Stimulated activated memory B cell treated with anti-CD40 and anti-IgM and Interleukin-4, amounts not matched to agents 10 μg/mL and 1 μg/mL and 100 μg/mL, for 72 hours (primary cell): ENCODE results near the gene AKNA.

Source experiments
- ATAC-seq: fragments of 150-1000 bp; cut with Tn5 transposase; 2 replicates; pipeline ENCODE4 v1.10.0; 2021
- H3K27ac Mint-ChIP-seq: one replicate; pipeline ENCODE4 v1.8.0; 2022; ENCODE audit warnings: mild to moderate bottlenecking, mixed read lengths
- H3K27me3 Mint-ChIP-seq: one replicate; pipeline ENCODE4 v1.8.0; 2022; ENCODE audit warnings: mixed read lengths
- H3K36me3 Mint-ChIP-seq: one replicate; pipeline ENCODE4 v1.8.0; 2022; ENCODE audit warnings: mixed read lengths
- H3K4me1 Mint-ChIP-seq: one replicate; pipeline ENCODE4 v1.8.0; 2022; ENCODE audit warnings: mixed read lengths
- H3K4me3 Mint-ChIP-seq: one replicate; pipeline ENCODE4 v1.8.0; 2022; ENCODE audit warnings: mild to moderate bottlenecking, moderate library complexity, mixed read lengths
- H3K9me3 Mint-ChIP-seq: one replicate; pipeline ENCODE4 v1.8.0; 2022; ENCODE audit warnings: mixed read lengths

Gene AKNA

DNA sequence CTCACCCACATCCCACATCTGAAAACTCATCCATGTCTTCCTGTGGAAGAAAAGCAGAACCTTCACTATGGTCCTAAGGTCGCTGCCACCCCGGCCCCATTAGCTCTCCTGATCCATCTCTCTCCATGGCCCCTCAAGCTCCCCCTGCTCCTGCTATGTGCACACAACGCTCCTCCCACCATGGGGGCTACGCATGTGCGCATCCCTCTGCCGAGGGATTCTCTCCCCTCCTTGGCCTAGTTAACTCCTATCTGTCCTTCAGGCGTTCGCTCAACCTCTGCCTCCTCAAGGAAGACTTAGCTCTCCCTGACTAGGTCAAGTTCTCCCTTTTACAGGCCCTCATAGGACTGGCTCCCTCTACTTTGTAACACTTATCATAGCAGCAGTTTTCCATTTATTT lies 9.8 kb downstream of the AKNA start:
- no peak for ATAC-seq
- Mint-ChIP-seq H3K4me3 (no peak overlapping the region), H3K36me3 (peaks cover 74% of the 10 kb centered on the region), H3K9me3 (no peaks in the 10 kb centered on the region), H3K27ac (peak overlapping the region; percentile 65), H3K4me1 (peaks cover 85% of the 10 kb centered on the region), H3K27me3 (no peaks in the 10 kb centered on the region)

DNA sequence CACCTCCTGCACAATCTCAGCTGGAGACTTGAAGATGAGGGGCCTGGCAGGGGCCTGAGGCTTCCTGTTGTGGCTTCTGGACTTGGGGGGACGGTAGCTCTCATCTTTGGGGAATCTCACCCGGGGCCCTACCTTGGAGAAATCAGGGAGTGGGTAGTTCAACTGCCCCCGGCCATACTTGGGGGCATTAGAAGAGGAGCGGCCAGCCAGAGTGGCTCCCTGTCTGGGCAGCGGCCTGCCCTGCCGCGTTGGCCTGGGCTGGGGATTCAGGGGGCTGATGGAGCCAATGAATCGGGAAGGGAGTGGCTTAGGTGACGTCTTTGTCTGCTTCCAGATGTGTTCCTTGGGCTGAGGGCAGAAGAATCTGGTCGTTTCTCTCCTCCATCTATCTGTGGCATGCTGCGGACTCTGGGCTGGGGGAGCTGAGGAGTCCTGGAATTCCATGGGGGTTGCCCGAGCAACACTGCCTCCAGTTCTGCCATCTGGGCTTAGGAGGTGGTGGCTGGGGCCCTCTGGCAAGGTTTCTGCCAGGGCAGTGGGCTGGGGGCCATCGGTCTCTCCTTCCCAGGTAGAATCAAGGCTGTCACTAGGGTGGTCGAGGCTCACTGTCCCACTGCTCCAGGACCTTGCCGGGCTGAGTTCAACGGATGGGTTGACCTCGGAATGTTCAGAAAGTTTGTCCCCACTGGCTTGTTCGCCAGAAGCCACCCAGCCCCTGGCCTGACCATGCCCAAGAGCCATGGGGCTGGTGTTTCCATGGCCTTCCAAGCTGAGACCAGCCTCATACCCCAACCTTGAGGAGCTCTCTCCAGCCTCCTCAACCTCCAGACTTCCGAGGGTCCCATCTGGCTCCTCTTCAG lies 11.0 kb downstream of the AKNA start:
- Mint-ChIP-seq H3K27me3 (no peaks in the 10 kb centered on the region), H3K27ac (peak overlapping the region; percentile 59), H3K4me3 (no peak overlapping the region), H3K9me3 (no peaks in the 10 kb centered on the region), H3K4me1 (peaks cover 85% of the 10 kb centered on the region), H3K36me3 (peaks cover 76% of the 10 kb centered on the region)
- no peak for ATAC-seq

DNA sequence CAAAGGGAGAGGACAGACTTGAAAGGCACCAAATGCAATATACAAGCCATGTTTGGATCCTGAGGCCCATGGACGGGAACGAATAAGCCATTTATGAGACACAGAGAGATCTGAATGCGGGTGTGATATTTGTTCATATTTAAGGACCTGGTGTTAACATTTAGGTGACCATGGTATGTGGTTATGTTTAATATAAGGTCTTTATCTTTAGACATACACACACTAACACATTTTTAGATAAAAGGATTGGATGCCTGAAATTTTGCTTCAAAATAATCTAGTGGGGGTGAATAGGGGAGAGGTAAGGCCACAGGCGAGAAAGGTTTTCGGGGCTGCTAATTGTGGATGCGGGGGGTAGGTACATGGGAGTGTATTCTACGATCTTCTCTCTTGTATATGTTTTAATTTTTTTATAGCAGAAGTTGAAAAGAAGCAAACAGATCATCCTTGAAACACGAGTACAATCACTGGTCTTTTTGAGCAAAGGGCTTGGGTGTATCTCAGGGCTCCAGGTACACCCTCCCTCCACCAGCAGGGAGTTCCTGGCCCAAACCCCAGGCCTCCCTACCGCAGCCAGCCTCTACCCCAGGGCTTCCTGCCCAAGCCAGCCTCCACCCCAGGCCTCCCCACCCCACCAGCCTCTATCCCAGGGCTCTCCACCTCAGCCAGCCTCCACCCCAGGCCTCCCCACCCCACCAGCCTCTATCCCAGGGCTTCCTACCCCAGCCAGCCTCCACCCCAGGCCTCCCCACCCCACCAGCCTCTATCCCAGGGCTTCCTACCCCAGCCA lies 12.2 kb downstream of the AKNA start:
- peaks cover 82% of the 10 kb centered on the region for H3K36me3 Mint-ChIP-seq
- H3K4me3 Mint-ChIP-seq = no peak overlapping the region
- H3K4me1 Mint-ChIP-seq = peaks cover 90% of the 10 kb centered on the region
- no peaks in the 10 kb centered on the region for H3K27me3 Mint-ChIP-seq
- no peaks in the 10 kb centered on the region for H3K9me3 Mint-ChIP-seq
- peak overlapping the region; percentile 59 for H3K27ac Mint-ChIP-seq
- ATAC-seq = no peak

DNA sequence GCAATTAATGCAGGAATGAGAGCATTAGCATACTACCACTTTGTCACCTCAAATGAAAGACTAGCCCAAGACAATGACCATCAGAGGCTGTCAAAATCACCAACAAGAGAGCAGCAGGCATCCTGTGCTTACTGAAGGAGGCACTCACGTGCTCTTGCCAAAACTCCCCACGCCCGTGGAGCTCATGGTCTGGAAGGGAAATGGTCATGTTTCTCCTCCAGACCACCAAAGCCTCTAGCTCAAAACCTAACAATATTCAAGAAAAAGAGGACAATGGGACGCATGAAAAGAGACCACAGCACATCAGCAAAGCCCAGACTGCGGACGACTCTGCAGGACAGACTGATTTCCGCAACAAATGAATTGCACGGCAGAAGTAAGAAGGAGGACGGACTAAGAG lies 12.8 kb downstream of the AKNA start:
- Mint-ChIP-seq H3K27ac (peak overlapping the region; percentile 59), H3K27me3 (no peaks in the 10 kb centered on the region), H3K4me3 (no peak overlapping the region), H3K36me3 (peaks cover 82% of the 10 kb centered on the region), H3K9me3 (no peaks in the 10 kb centered on the region), H3K4me1 (peaks cover 89% of the 10 kb centered on the region)
- no peak for ATAC-seq

DNA sequence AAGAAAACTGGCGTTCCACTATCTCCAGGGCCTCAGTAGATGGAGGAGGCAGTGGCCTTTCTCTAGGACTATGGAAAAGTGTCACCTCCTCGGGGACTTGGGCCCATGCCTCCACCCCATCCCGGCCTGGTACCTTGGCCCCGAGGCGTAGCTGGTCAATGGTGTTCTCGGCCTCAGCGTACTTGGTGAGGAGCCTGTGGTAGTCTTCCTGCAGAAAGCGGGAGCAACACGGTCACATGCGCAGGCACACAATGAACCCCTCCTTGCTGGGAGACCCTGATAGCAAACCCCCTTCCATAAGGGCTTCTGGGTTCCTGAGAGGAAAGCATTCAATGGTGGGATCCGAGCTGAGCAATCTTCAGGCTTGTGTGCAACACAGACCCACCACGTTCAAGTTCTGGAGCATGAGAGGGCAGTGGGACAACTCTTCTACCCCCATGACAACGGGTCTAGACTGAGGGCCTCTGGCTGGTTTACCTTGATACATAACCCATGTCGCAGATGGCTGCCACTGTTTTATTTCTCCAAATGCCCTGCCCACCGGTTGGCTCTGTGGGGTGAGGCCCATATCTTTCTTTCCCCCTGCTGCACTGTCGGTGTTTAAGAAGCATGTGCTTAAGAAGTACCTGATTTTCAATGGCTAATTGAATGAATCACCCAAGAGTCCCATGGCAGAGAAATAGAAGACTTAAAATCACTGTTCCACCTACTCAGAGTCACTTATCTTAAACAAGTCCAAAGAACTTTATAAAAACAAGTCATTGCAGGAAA lies 13.6 kb downstream of the AKNA start:
- ATAC-seq = no peak
- Mint-ChIP-seq H3K4me1 (peaks cover 91% of the 10 kb centered on the region), H3K27me3 (no peaks in the 10 kb centered on the region), H3K9me3 (peaks cover 5% of the 10 kb centered on the region), H3K4me3 (no peak overlapping the region), H3K27ac (peak overlapping the region; percentile 59), H3K36me3 (peaks cover 87% of the 10 kb centered on the region)

DNA sequence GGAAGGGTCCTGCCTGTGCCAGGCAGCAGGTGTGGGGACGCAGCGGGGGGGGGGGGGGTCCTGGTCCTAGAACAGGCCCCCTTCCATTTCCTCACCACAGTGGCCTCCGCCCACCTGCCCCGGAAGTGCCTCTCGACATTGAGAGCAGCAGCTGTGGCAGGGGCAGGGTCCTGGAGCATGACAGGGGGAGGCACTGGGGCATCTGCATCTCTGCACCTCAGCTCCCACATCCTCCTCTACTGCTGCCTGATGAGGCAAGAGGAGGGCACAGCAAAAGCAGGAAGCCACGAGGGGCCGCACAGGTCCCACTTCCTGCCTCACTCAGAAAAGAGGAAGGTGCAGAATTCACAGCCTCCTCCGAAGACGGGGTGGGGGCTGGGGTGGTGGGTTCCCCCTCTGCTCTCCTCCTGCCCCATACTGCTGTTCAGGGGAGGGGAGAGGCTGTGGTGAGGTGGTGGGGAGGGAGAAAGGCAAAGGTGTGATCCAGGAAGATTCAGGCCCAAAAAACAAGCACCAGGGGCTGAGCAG lies 14.8 kb downstream of the AKNA start:
- Mint-ChIP-seq H3K27me3 (no peaks in the 10 kb centered on the region), H3K27ac (peak overlapping the region; percentile 59), H3K9me3 (peaks cover 5% of the 10 kb centered on the region), H3K4me3 (peak overlapping the region; percentile 52), H3K36me3 (peaks cover 81% of the 10 kb centered on the region), H3K4me1 (peaks cover 91% of the 10 kb centered on the region)
- peak; percentile 99 for ATAC-seq

DNA sequence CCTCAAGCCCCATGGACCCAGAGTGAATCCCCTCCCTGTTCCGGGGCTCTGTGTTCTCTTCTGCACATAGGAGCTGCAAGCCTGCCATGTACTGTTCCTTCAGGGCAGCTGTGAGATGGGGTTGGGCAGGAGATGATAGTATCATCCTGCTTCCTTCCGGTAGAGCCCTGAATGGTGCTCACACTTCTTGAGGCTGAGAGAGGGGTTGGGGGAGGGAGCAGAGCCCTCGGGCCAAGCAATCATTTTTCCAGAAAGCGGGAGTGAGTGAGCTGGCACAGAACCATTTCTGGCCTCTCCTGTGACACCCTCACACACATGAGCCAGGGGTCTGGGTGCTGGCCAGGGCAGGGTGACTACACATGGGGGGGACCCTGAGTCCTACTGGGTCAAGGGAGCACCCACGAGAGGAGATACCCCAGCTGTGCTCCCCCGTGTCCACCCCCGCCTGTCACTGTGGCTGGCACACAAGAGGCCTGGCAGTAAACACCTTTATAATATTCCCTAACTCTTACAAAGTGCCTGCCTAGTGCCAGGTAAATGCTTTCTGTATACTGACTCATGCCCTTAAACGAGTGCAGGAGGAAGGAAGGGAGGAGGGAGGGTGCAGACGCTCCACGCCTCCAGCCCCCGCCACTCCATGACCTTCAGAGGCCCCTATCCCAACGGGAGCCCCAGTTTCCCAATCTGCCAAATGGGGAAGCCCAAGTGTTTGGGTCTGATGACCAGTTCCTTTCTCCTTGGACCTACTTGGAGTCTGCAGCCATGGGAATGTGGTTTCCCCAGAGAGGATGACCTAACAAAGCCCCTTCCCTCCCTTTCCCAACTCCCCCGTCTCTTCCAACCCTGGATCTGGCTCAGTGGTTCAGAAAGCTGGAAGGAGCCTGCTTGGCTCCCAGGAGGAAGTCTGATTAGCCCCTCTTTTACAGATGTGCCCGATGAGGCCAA lies 15.5 kb downstream of the AKNA start:
- Mint-ChIP-seq H3K9me3 (peaks cover 5% of the 10 kb centered on the region), H3K4me3 (peak overlapping the region; percentile 52), H3K36me3 (peaks cover 81% of the 10 kb centered on the region), H3K4me1 (peaks cover 92% of the 10 kb centered on the region), H3K27me3 (no peaks in the 10 kb centered on the region), H3K27ac (peak overlapping the region; percentile 59)
- ATAC-seq = no peak

DNA sequence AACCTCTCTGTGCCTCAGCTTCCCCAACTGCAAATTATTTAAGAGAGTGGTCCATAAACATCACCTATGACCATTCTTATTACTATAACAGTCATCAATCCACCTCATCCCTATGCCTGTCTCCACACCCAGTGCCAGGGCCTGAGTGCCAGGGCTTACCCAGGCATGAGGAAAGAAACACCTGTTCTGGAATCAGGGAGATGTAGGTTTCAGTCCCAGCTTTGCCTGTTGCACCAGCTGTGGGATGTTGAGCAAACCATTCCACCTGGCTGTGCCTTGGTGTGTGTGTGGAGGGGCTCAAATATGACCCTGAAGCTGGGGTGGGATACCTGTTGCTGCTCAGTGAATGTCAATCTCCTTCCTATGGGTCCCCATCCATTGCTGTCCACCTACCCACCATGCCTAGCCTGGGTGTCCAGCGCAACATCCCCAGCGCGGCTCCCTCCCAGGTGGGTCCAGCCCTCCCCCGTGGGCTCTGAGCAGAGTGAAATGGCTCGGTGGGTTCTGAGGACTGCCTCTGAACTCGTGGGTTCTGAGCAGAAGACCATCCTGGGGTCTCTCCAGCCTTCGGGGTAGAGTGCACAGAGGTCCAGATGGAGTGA lies 16.3 kb downstream of the AKNA start:
- H3K36me3 Mint-ChIP-seq = peaks cover 81% of the 10 kb centered on the region
- H3K27me3 Mint-ChIP-seq = no peaks in the 10 kb centered on the region

DNA sequence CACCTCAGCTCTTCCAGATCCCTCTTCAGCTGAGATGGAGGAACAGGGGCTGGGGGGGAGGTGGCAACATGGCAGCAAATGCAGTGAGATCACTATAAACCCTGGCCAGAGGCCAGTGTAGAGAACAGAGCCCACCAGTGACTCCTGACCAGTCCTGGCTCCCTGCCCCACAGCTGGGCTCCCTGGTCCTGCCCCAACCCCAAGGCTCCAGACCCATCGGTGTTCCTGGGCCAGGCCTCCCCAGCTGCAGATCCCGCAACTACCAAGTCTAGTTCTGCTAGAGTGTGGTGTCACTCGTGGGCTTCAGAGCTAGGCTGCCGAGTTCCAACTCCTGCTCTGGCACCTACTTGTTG lies 16.8 kb downstream of the AKNA start:
- Mint-ChIP-seq H3K4me3 (no peak overlapping the region), H3K27me3 (no peaks in the 10 kb centered on the region)

More for the DNA sequence above, 16.3 kb downstream of the AKNA start:
- peaks cover 94% of the 10 kb centered on the region for H3K4me1 Mint-ChIP-seq
- ATAC-seq = no peak
- H3K4me3 Mint-ChIP-seq = peak overlapping the region; percentile 21
- peaks cover 5% of the 10 kb centered on the region for H3K9me3 Mint-ChIP-seq
- H3K27ac Mint-ChIP-seq = peak overlapping the region; percentile 59

DNA sequence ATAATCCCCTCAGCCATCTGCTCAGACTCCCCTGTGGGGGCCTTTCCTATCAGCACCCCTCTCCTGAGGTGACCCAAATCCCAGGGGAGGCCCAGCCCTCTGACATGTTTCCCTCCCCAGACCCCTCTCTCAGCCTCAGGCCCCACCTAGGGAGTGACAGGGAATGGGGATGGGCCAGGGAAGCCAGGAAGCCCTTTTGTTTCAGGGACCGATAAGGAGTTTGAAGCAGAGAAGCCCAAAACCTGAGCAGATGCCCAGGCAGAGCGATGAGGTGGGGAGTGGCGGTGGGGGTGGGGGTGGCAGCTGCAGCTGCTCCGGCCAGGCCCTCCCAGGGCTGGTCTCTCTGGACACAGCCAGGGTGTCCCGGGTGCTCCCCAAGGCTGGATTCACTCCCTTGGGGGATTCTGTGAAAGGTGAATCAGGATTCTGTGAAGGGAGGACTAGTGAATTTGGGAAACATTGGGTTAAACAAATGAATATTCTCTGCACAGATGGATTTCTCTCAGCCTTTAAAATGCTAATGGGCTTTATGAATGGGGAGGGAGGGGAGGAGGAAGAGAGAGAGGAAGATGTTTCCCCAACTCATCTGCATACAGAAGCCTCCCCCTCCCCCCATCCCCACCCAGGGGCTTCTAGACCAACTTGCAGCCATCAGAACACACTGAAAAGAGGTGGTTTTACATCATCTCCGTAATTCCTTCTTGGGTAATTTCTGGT lies 17.4 kb downstream of the AKNA start:
- no peak for ATAC-seq
- peaks cover 5% of the 10 kb centered on the region for H3K9me3 Mint-ChIP-seq
- H3K27ac Mint-ChIP-seq = peak overlapping the region; percentile 59
- peaks cover 97% of the 10 kb centered on the region for H3K4me1 Mint-ChIP-seq
- no peak overlapping the region for H3K4me3 Mint-ChIP-seq
- H3K27me3 Mint-ChIP-seq = no peaks in the 10 kb centered on the region
- peaks cover 80% of the 10 kb centered on the region for H3K36me3 Mint-ChIP-seq

More for the DNA sequence above, 16.8 kb downstream of the AKNA start:
- H3K27ac Mint-ChIP-seq = peak overlapping the region; percentile 59
- peaks cover 96% of the 10 kb centered on the region for H3K4me1 Mint-ChIP-seq
- no peak for ATAC-seq
- H3K9me3 Mint-ChIP-seq = peaks cover 5% of the 10 kb centered on the region
- H3K36me3 Mint-ChIP-seq = peaks cover 83% of the 10 kb centered on the region

DNA sequence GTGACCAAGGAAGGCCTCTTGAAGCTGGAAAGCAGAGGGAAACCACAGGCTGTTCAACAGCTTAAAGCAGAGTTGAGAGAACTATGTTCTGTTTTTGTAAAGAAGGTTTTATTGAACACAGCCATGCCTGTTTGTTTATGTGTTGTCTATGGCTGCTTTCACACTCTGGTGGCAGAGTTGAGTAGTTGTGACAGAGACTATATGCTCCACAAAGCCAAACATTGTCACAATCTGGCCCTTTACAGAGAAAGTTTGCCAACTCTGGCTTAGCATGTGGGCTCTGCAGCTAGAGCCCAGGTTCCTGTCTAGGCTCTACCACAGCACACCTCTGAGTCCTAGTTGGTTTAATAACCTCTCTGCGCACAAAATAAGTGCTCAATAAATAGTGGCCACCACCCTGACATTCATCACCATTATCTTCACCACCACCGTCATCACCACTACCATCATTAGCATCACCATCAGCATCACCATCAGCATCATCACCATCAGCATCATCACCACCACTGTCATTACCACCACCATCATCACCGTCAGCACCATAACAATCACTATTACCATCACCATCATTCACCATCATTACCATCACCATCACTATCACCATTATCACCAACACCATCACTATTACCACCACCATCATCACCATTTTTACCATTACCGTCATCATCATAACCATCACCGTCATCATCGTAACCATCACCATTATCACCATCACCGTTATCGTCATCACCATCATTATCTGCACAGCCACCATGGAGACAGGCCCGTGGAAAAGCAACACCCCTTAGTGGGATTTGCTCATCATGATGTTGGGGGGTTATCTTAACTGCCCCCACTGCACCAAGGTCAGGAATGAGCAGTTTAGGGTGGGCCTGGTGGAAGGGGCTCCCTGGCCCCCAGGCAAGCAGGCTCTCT lies 18.3 kb downstream of the AKNA start:
- Mint-ChIP-seq H3K9me3 (peaks cover 7% of the 10 kb centered on the region), H3K27me3 (no peaks in the 10 kb centered on the region), H3K27ac (peak overlapping the region; percentile 59), H3K36me3 (peaks cover 77% of the 10 kb centered on the region), H3K4me3 (peak overlapping the region; percentile 4), H3K4me1 (peaks cover 95% of the 10 kb centered on the region)
- ATAC-seq = no peak

DNA sequence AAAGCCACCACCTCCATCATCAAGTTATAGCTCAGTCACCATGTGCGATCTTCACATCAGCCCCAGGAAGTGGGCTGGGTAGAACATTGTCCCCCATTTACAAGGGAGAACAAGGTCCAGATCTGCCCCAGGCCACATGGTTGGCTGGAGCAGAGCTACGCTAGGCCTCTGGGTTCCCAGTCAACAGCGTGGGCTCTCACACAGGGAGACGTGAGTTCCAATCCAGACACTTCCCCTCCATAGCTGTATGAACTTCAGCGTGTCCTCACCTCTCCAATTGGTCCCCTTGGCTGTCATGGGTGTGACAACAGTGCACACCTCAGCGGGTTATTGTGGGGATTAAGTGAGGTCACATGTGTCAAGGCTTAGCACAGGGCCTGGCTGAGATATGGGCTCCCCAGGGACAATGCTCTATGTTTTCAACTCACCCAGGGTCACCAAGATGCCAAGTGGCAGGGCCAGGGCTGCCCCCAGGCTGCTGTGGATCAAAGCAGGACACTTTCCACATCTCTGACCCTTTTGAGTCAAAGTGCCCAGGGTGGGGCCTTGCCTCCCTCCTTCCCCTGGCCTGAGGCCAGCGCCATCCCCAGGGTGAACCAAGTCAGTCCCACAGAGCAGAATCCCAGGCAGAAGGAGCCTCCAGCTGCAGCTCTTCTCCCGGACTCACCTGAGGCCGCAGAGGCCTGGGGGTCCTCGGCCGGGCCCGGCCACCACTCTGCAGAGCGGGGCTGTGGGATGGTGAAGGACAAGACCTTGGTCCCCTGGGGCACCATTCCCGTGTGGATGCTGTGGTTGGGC lies 19.8 kb downstream of the AKNA start:
- H3K27ac Mint-ChIP-seq = peak overlapping the region; percentile 59
- peak overlapping the region; percentile 58 for H3K4me3 Mint-ChIP-seq
- no peak for ATAC-seq
- H3K4me1 Mint-ChIP-seq = peaks cover 95% of the 10 kb centered on the region
- peaks cover 77% of the 10 kb centered on the region for H3K36me3 Mint-ChIP-seq
- H3K9me3 Mint-ChIP-seq = peaks cover 7% of the 10 kb centered on the region
- no peaks in the 10 kb centered on the region for H3K27me3 Mint-ChIP-seq
